ENCODE results near the gene BTBD16. TPM values are rescaled to one million over a fixed set of nuclear protein-coding genes. Genes with fewer than 3 reads are reported as not detected.

The BTBD16 gene
- total and polyA plus RNA-seq, 9 donors, result 0.42 to 1.8 TPM; not detected in 7

DNA sequence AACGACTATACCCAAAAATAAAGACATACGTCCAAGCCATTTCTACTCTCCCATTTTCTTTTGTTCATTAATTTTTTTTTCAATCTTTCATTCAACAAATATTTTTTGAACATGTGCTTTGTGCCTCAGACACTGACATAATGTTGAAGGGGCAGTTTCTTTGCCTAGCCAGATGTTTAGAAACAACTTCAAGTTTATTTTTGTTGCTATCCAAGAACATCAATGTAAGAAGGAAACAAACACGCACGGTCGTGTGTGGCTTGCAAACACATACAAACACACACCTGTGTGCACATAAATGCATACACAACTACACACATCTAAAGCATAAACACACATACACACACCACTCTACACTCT lies 39.9 kb downstream of the BTBD16 start:
- peak overlapping the region in 1 of 2 donors; percentile 50 for H3K27ac ChIP-seq
- H3K4me3 ChIP-seq, result no peak overlapping the region
- no peaks in the 10 kb centered on the region for H3K27me3 ChIP-seq
- peaks cover 16% of the 10 kb centered on the region for H3K4me1 ChIP-seq (ENCODE audit: insufficient read depth)
- TF ChIP-seq EP300 (IDR thresholded peaks at IDR 0.05) (no peak), POLR2A (IDR thresholded peaks at IDR 0.05) (no peak)
- TF ChIP-seq, protein P1, sequence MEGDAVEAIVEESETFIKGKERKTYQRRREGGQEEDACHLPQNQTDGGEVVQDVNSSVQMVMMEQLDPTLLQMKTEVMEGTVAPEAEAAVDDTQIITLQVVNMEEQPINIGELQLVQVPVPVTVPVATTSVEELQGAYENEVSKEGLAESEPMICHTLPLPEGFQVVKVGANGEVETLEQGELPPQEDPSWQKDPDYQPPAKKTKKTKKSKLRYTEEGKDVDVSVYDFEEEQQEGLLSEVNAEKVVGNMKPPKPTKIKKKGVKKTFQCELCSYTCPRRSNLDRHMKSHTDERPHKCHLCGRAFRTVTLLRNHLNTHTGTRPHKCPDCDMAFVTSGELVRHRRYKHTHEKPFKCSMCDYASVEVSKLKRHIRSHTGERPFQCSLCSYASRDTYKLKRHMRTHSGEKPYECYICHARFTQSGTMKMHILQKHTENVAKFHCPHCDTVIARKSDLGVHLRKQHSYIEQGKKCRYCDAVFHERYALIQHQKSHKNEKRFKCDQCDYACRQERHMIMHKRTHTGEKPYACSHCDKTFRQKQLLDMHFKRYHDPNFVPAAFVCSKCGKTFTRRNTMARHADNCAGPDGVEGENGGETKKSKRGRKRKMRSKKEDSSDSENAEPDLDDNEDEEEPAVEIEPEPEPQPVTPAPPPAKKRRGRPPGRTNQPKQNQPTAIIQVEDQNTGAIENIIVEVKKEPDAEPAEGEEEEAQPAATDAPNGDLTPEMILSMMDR (IDR thresholded peaks at IDR 0.05), result no peak
- intact Hi-C loops (cut with DNase I), result no loop called here
- 32 to 58% (median 43%) methylated on average over 5 of the region's 5 CpGs for WGBS, 3 donors
- DNase-seq, result no peak
- no peaks in the 10 kb centered on the region for H3K9me3 ChIP-seq
- H3K36me3 ChIP-seq, result no peaks in the 10 kb centered on the region

DNA sequence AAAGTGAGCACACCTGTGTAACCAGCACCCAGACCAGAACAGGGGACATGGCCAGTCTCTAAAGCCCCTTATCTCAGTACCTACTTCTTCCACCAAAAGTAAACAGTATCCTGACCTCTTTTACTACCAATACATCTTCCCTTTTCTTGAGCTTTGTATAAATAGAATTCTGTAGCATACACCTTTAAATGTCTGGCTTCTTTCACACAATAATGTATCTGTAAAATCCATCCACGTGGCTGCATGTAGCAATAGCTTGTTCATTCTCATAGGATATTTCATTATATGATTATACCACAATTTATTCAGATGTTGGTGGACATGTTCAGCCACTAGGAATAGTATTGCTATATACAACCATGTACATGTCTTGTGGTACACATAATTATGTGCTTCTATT lies 40.6 kb downstream of the BTBD16 start:
- TF ChIP-seq EP300 (IDR thresholded peaks at IDR 0.05) (no peak), POLR2A (IDR thresholded peaks at IDR 0.05) (no peak)
- TF ChIP-seq, protein P1 (IDR thresholded peaks at IDR 0.05), result no peak
- Histone ChIP-seq H3K36me3 (no peaks in the 10 kb centered on the region), H3K9me3 (no peaks in the 10 kb centered on the region), H3K27ac (no peak overlapping the region), H3K27me3 (no peaks in the 10 kb centered on the region), H3K4me1 (ENCODE audit: insufficient read depth) (peaks cover 16% of the 10 kb centered on the region), H3K4me3 (no peak overlapping the region)
- WGBS, 3 donors, result 36 to 54% (median 50%) methylated on average over 1 of the region's 1 CpG
- DNase-seq, result no peak
- intact Hi-C loops (cut with DNase I), result no loop called here

DNA sequence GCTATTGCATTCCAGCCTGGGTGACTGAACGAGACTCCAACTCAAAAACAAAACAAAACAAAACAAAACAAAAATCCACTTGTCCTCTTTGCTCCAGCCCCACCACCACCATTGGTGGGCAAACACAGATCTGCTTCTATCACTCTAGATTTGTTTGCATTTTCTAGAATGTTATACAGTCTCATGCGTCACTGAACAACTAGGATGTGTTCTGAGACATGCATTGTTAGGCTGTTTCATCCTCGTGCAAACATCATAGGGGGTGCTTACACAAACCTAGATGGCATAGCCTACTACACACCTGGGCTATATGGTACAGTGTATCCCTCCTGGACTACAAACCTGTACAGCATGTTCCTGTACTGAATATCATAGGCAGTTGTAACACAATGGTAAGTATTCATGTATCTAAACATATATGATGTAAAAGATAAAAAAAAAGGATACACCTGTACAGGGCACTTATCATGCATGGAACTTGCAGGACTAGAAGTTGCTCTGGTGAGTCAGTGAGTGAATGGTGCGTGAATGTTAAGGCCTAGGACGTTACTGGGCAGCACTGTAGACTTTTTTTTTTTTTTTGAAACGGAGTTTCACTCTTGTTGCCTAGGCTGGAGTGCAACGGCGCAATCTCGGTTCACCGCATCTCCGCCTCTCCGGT lies 45.3 kb downstream of the BTBD16 start:
- no peak overlapping the region for H3K4me3 ChIP-seq
- H3K27ac ChIP-seq, result no peak overlapping the region
- H3K9me3 ChIP-seq, result no peaks in the 10 kb centered on the region
- 91 to 94% (median 92%) methylated on average over 12 of the region's 12 CpGs for WGBS, 3 donors
- no peaks in the 10 kb centered on the region for H3K4me1 ChIP-seq (ENCODE audit: insufficient read depth)
- no peak for DNase-seq
- H3K27me3 ChIP-seq, result no peaks in the 10 kb centered on the region
- no peak for TF ChIP-seq EP300 (IDR thresholded peaks at IDR 0.05)
- TF ChIP-seq, protein P1 (IDR thresholded peaks at IDR 0.05), result no peak
- no peak for TF ChIP-seq POLR2A (IDR thresholded peaks at IDR 0.05)
- no peaks in the 10 kb centered on the region for H3K36me3 ChIP-seq
- intact Hi-C loops (cut with DNase I), result no loop called here

DNA sequence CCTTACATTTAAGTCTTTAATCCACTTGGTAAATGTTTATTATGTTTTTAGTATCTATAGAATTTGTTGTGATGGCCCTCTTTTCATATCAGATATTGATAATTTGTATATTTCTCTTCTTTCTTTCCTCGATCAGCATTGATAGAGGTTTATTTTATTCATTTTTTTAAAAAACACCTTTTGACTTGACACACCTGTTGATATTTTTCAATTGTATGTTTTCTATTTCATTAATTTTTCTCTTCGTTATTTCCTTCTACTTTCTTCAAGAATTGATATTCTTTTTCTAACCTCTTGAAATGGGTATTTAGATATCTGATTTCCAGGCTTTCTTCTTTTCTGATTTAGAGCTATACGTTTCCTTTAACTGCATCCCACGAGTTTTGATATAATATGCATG lies 50.9 kb downstream of the BTBD16 start:
- DNase-seq, result no peak
- no peak overlapping the region for H3K27ac ChIP-seq
- no peaks in the 10 kb centered on the region for H3K4me1 ChIP-seq (ENCODE audit: insufficient read depth)
- no peak overlapping the region for H3K4me3 ChIP-seq
- intact Hi-C loops (cut with DNase I), result no loop called here
- no peaks in the 10 kb centered on the region for H3K9me3 ChIP-seq
- TF ChIP-seq, protein P1 (IDR thresholded peaks at IDR 0.05), result no peak
- TF ChIP-seq POLR2A (IDR thresholded peaks at IDR 0.05) (no peak), EP300 (IDR thresholded peaks at IDR 0.05) (no peak)
- no peaks in the 10 kb centered on the region for H3K27me3 ChIP-seq
- no peaks in the 10 kb centered on the region for H3K36me3 ChIP-seq
- WGBS, 3 donors, result 62 to 77% (median 62%) methylated on average over 4 of the region's 4 CpGs

Measured in ovary (tissue), 9 donors.